Mesothelial cell of epicardium (in vitro differentiated cells): ENCODE measurements around the gene PRR30. TPM values are rescaled to one million over a fixed set of nuclear protein-coding genes. Genes with fewer than 3 reads are reported as not detected.
"Not testable (repeated sequence)": the region's sequence is repeated elsewhere in the genome, so short reads cannot be mapped to it uniquely, and the experiment has no call there.

Experiments
- DNase-seq, 2 experiments: peaks; one replicate each; pipeline ENCODE4 v3.0.0; 2021; ENCODE audit warnings: low spot score in 2 of 2; ENCODE audit not compliant: unreplicated experiment in 2 of 2
- H3K27ac Mint-ChIP-seq: 2 replicates; pipeline ENCODE4 v1.8.0; 2021; ENCODE audit warnings: mixed read lengths
- H3K27me3 Mint-ChIP-seq: 2 replicates; pipeline ENCODE4 v1.8.0; 2021; ENCODE audit warnings: low read depth, mixed read lengths
- H3K36me3 Mint-ChIP-seq: 2 replicates; pipeline ENCODE4 v1.8.0; 2021; ENCODE audit warnings: mixed read lengths
- H3K4me1 Mint-ChIP-seq: 2 replicates; pipeline ENCODE4 v1.8.0; 2021; ENCODE audit warnings: mixed read lengths
- H3K4me3 Mint-ChIP-seq: 2 replicates; pipeline ENCODE4 v1.8.0; 2021; ENCODE audit warnings: mild to moderate bottlenecking, moderate library complexity, mixed read lengths
- H3K9me3 Mint-ChIP-seq: 2 replicates; pipeline ENCODE4 v1.8.0; 2021; ENCODE audit warnings: mixed read lengths
- CTCF ChIP-seq: fragments of 200-600 bp; sonication (generic); IDR thresholded peaks from one replicate; pipeline ENCODE4 v1.5.0; 2021; ENCODE audit warnings: antibody characterized with exemption; ENCODE audit not compliant: unreplicated experiment
- total RNA-seq: library from RNA; stranded (reverse); gene quantifications from 3 replicates; pipeline ENCODE4 v1.2.1, GENCODE V29; 2021

Gene PRR30
- total RNA-seq, 1 donor from 2014 or later = not detected

GRCh38 chr2:27117995-27118524 lies 21.1 kb downstream of the PRR30 start:
- Mint-ChIP-seq H3K4me1 (peaks cover 3% of the 10 kb centered on the region), H3K27ac (no peak overlapping the region), H3K9me3 (no peaks in the 10 kb centered on the region), H3K4me3 (peak overlapping the region; percentile 46), H3K27me3 (peaks cover 87% of the 10 kb centered on the region), H3K36me3 (no peaks in the 10 kb centered on the region)
- no peak for TF ChIP-seq CTCF
- DNase-seq = no peak

GRCh38 chr2:27115519-27115918 lies 23.7 kb downstream of the PRR30 start:
- no peaks in the 10 kb centered on the region for H3K36me3 Mint-ChIP-seq
- no peak overlapping the region for H3K4me3 Mint-ChIP-seq
- DNase-seq = no peak
- H3K27me3 Mint-ChIP-seq = peaks cover 69% of the 10 kb centered on the region
- peaks cover 3% of the 10 kb centered on the region for H3K4me1 Mint-ChIP-seq
- no peak overlapping the region for H3K27ac Mint-ChIP-seq
- no peaks in the 10 kb centered on the region for H3K9me3 Mint-ChIP-seq
- no peak for TF ChIP-seq CTCF

- H3K36me3 Mint-ChIP-seq, DNase-seq, H3K27ac Mint-ChIP-seq, H3K4me1 Mint-ChIP-seq, H3K4me3 Mint-ChIP-seq, H3K9me3 Mint-ChIP-seq: not testable (repeated sequence)
- peaks cover 39% of the 10 kb centered on the region for H3K27me3 Mint-ChIP-seq
Observed at GRCh38 chr2:27111392-27112078, 27.7 kb downstream of the PRR30 start.

GRCh38 chr2:27110603-27111352 lies 28.4 kb downstream of the PRR30 start:
- H3K9me3 Mint-ChIP-seq, H3K4me3 Mint-ChIP-seq, DNase-seq, H3K36me3 Mint-ChIP-seq, H3K27ac Mint-ChIP-seq, H3K4me1 Mint-ChIP-seq: not testable (repeated sequence)
- H3K27me3 Mint-ChIP-seq = peaks cover 35% of the 10 kb centered on the region

GRCh38 chr2:27109083-27109482 lies 30.1 kb downstream of the PRR30 start:
- Mint-ChIP-seq H3K27ac (no peak overlapping the region), H3K36me3 (no peaks in the 10 kb centered on the region), H3K4me3 (no peak overlapping the region), H3K4me1 (no peaks in the 10 kb centered on the region), H3K27me3 (peaks cover 25% of the 10 kb centered on the region), H3K9me3 (no peaks in the 10 kb centered on the region)
- no peak for TF ChIP-seq CTCF
- DNase-seq = no peak

GRCh38 chr2:27108221-27108620 lies 31.0 kb downstream of the PRR30 start:
- no peaks in the 10 kb centered on the region for H3K36me3 Mint-ChIP-seq
- H3K4me3 Mint-ChIP-seq = no peak overlapping the region
- no peak for DNase-seq
- no peaks in the 10 kb centered on the region for H3K4me1 Mint-ChIP-seq
- H3K9me3 Mint-ChIP-seq = no peaks in the 10 kb centered on the region
- TF ChIP-seq CTCF = no peak
- no peak overlapping the region for H3K27ac Mint-ChIP-seq
- H3K27me3 Mint-ChIP-seq = peaks cover 21% of the 10 kb centered on the region
